ENCODE results near the gene PVALEF.

PVALEF gene

DNA sequence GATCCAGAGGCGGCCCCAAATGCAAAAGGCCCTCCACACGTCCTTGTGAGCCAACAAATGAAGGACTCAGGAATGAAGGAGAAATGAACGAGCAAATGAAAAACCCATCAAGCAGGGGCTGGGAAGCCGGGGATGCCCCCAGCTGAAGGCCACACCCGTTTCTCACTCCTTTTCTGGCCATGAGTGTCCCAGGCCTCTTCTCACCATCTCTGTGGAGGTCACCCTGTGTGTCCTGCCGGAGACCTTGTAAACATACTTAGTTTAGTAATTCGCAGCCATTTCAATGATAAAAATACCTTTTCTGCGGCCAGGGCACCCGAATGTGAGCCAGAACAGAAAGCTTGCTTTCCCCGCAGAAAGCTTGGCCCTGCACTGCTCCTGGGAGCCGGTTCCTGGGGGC lies 21.8 kb downstream of the PVALEF start:
- DNase-seq: no peak

DNA sequence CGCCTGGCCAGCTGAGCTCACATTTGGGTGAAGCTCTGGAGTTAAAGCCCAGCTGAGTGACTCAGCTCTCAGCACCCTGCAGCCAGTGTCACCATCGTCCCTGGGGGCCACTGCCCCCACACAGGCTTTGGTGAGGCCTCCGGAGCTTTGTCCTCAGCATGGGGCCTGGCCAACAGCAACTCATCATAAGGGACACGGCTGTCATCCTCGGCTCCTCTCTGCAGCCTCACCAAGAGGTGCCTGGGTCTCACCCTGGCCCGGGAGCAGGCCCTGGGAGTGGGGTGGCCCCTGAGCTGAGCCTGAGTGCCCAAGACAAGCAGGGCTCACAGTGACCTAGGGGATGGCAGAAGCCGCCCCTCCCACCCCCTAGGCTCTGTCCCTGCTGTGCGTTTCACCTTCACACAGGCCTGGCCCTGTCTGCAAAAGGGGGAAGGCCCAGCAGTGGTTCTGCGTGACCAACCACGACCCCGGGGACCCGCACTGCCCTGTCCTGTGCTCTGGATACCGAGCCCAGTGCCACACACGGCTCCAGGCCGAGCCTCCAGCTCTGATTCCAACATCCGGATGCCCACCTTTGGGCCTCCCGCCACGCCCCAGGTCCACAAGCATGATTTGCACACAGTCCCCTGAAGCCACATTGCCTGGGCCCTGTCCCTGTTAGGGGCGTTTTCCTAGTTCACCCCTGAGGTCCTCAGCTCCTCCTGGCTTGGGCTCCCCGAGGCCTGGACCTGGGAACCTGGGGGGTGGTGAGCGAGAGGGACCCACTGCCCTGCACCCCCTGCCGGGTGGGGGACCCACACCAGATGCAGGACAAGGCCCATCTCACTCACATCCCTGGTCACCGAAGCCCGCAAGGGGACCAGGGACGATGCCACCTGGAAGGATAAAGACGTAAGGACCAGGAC lies 22.5 kb downstream of the PVALEF start:
- DNase-seq: no peak

DNA sequence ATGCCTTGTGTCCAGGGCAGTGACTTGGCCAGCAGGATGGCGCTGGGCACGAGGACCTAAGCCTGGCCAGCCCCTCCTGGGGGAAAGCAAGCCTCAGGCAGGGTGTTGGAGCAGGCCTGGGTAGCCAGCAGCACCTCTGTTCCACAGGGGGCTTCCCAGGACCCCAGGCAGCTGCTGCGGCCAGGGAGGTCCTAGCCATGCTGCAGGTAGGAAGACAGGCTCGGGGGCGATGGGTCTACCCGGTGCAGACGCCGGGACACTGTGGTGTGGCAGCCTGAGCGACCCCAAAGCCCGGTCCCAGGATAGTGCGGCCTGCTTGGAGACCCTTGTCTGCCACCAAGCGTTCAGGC lies 23.2 kb downstream of the PVALEF start:
- DNase-seq: no peak

DNA sequence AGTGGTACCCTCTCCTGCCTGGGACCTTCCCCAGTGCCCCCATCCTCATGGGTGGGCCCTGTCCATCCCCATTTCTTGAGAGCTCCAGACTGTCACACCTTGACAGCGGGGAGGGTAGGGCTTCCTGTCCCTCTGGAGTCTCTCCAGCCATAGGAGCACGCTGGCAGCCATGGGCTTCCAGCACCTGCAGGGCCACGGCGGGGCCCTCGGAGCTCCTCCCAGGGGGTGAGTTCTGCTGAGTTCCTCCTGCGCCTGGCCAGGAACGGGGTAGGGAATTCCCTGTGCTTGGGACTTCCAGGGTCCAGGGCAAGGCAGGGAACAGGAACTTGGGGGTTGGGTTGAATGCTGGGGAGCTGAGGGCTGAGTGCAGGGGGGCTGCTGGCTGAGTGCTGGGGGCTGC lies 23.7 kb downstream of the PVALEF start:
- DNase-seq: no peak

DNA sequence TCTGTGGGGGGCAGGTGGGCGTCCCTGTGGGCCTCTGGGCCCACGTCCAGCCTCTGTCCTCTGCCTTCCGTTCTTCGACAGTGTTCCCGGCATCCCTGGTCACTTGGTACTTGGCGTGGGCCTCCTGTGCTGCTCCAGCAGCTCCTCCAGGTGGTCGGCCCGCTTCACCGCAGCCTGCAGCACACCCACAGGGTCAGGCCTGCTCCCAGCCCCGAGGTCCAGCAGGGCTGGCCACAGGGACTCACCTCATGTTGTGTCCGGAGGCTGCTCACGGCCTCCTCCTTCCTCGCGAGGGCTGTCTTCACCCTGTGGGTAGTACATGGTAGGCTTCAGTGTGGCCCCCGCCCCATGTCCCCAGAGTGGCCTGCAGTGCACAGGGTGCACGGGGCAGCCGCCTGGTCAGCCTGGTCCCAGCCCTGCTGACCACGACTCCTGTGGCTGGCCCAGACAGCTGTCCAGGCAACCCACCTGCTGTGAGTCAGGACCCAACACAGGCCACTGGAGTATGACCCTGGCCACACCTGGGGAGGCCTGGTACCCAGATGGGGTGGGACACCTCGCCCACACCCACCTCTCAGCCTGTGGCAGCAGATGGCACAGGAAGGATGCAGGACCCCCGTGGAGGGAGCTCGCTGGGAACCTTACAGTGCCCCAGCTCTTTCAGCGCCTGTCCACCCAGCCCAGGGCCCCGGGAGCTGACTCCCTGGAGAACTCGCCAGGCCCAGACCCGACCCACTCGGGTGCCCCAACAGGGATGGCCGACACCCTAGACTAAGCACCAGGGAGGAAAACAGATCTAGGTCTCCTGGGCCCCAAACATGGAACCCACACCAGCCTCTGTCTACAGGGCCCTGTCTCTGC lies 24.6 kb downstream of the PVALEF start:
- DNase-seq: no peak

DNA sequence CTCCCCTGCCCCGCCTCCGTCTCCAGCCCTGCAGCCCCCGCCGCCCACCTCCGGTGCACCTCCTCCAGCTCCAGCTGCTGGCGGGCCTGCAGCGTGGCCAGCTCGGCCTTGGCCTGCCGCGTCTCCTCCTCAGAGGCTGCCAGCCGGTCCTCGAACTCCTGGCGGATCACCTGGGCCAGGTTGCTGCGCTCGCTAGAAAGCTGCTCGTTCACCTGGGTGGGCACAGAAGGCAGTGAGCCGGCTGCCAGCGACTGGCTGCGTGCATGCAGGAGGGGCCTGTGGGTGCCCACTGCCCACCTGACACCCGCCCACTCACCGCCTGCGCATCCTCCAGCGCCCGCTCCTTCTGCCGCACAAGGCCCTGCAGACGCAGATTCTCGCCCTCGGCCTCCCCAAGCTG lies 25.3 kb downstream of the PVALEF start:
- DNase-seq: no peak

DNA sequence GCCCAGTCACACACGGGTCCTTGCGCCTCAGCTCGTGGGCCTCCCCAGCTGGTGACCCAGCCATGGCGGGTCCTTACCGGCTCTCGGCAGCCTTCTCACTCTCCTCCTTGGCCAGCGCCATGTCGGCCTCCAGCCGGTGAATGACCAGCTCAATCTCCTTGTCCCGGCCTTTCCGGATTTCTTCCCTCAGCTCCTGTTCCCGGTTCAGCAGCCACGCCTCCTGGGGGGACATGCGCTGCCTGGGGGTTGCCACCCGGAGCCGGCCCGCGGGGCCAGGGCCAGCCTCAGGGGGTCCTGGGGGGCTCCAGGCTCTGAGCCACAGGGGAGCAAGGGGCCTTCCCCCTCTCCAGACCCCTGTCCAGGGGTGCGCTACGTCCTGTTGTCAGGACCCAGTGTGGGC lies 25.8 kb downstream of the PVALEF start:
- DNase-seq: no peak

- no peak for DNase-seq
Measured at GRCh38 chr17:81191646-81192045, 26.3 kb downstream of the PVALEF start.

- no peak for DNase-seq
Measured at GRCh38 chr17:81192386-81193050, 27.2 kb downstream of the PVALEF start.

- no peak for DNase-seq
Measured at GRCh38 chr17:81193051-81193410, 27.7 kb downstream of the PVALEF start.

- no peak for DNase-seq
Measured at GRCh38 chr17:81193470-81194224, 28.3 kb downstream of the PVALEF start.

GRCh38 chr17:81194225-81194760 lies 29.0 kb downstream of the PVALEF start:
- DNase-seq: no peak

DNA sequence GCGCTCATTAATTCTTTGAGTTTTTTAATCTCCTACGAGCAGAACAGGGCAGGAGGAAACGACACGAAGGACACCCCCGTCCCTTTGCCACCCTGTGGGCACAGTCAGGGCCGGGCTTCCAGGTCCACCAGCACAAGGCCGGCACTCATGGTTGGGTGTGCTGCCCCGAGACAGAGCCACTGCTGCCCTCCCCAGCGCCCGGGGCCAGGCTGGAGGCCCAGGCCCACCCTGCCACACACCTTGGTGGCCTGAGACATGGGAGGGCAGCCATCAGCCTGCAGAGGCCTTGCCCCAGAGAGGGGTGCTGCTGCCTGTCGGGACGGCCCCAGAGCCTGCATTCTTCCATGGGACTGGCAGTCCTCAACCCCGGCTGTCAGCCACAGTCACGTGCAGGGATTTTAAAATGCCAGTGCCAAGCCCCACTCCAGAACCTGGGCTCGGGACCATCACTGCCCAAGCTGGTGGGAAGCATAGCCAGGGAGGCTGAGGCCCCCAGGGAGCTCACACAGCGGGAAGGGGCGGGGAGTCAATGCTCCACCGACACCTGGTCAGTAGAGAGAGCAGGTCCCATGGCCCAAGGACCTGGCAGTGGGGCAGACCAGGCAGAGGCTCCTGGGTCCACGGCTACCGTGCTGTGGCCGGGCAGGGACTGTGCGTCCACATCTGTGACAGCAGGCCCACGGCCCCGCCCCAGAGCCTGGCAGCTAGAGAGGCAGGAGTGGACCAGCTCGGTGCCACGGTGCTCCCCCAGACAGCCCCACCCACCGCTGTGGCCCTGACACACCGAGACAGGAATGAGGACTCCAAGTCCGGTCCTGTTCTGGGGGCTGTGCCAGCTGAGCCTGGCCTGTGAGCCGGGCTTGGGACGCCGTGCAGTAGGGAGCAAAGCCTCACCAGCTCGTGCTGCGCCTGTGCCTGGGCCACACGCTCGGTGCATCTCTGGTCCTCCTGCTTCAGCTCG lies 29.9 kb downstream of the PVALEF start:
- DNase-seq: no peak

GRCh38 chr17:81195941-81196495 lies 30.7 kb downstream of the PVALEF start:
- DNase-seq: no peak

- no peak for DNase-seq
Measured at GRCh38 chr17:81196505-81197408, 31.4 kb downstream of the PVALEF start.

DNA sequence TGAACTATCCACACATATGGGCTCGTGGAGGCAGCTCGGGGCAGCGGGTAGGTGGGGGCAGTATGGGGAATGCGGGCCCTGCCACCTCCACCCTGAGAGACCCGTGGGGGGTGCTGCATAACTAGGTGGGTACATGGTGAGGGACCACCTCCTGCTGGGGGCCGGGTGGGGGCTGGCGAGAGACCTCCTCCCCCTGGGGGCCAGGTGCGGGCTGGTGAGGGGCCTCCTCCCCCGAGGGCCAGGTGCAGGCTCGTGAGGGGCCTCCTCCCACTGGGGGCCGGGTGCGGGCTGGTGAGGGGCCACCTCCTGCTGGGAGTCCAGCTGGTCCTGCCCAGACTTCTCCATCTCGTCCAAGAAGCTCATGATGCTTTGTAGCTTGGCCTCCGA lies 32.1 kb downstream of the PVALEF start:
- DNase-seq: no peak

GRCh38 chr17:81197831-81198490 lies 32.7 kb downstream of the PVALEF start:
- DNase-seq: no peak

DNA sequence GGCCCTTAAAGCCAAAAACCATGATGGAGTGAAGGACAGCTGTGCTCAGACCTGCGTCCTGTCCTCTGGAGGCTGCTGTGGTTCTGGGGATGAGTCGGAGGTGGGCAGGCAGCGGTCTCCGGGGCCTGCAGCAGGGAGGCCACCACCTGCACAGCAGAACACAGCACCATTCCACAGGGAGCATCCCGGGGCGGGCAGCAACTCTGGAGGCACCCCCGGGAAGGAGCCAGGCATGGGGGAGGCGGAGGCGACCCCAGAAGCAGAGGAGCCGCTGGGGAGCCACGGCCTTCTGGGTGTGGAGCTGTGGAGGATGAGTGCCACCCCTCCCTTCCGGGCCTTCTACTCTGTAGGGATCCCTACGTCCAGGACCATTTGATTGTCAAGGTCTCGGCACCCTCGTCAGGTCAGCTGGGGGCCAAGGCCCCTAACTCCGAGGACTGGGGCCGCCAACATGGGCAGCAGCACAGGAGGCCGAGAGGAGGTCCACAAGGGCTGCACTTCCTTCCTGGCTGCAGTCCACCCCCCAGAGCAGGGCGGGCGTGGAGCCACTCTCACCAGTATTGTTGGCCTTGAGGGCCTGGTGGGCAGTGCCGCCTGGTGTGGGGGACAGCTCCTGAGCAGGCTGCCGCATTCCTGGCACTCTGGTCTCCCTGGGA lies 33.6 kb downstream of the PVALEF start:
- no peak for DNase-seq

GRCh38 chr17:81199482-81199830 lies 34.1 kb downstream of the PVALEF start:
- no peak for DNase-seq
